ENCODE results near the gene HIRIP3. TPM values are rescaled to one million over a fixed set of nuclear protein-coding genes. Genes with fewer than 3 reads are reported as not detected.

The HIRIP3 gene
- total RNA-seq, 2 donors from 2014 or later = 10.8 to 22.4 TPM

- H3K27ac ChIP-seq = no peak overlapping the region
- H3K4me3 ChIP-seq = no peak overlapping the region
- H3K4me1 ChIP-seq (replicated peaks) = no peaks in the 10 kb centered on the region
- TF ChIP-seq POLR2AphosphoS5 (IDR thresholded peaks at IDR 0.05) (no peak), POLR2A (IDR thresholded peaks at IDR 0.05) (no peak)
- TF ChIP-seq, protein P1, sequence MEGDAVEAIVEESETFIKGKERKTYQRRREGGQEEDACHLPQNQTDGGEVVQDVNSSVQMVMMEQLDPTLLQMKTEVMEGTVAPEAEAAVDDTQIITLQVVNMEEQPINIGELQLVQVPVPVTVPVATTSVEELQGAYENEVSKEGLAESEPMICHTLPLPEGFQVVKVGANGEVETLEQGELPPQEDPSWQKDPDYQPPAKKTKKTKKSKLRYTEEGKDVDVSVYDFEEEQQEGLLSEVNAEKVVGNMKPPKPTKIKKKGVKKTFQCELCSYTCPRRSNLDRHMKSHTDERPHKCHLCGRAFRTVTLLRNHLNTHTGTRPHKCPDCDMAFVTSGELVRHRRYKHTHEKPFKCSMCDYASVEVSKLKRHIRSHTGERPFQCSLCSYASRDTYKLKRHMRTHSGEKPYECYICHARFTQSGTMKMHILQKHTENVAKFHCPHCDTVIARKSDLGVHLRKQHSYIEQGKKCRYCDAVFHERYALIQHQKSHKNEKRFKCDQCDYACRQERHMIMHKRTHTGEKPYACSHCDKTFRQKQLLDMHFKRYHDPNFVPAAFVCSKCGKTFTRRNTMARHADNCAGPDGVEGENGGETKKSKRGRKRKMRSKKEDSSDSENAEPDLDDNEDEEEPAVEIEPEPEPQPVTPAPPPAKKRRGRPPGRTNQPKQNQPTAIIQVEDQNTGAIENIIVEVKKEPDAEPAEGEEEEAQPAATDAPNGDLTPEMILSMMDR (IDR thresholded peaks at IDR 0.05) = no peak
- H3K27me3 ChIP-seq (replicated peaks; ENCODE audit: insufficient read depth) = no peaks in the 10 kb centered on the region
- intact Hi-C loops (cut with DNase I) = no loop called here
- 93% methylated on average over 26 of the region's 35 CpGs for WGBS
- no peaks in the 10 kb centered on the region for H3K9me3 ChIP-seq
- H3K36me3 ChIP-seq = peaks cover 43 to 48% of the 10 kb centered on the region in 2 donors
- no peak for DNase-seq (ENCODE audit: low spot score)
These were observed 7.9 kb downstream of the HIRIP3 start for GRCh38 chr16:29987371-29988085.

GRCh38 chr16:29986931-29987330 is 8.5 kb downstream of the HIRIP3 start:
- H3K4me3 ChIP-seq = no peak overlapping the region
- WGBS = 93% methylated on average over 4 of the region's 5 CpGs
- no peaks in the 10 kb centered on the region for H3K27me3 ChIP-seq (replicated peaks; ENCODE audit: insufficient read depth)
- intact Hi-C loops (cut with DNase I) = no loop called here
- H3K27ac ChIP-seq = no peak overlapping the region
- H3K36me3 ChIP-seq = peaks cover 43 to 53% of the 10 kb centered on the region in 2 donors
- TF ChIP-seq POLR2A (IDR thresholded peaks at IDR 0.05) (no peak), POLR2AphosphoS5 (IDR thresholded peaks at IDR 0.05) (no peak)
- TF ChIP-seq, protein P1 (IDR thresholded peaks at IDR 0.05) = no peak
- no peaks in the 10 kb centered on the region for H3K4me1 ChIP-seq (replicated peaks)
- no peaks in the 10 kb centered on the region for H3K9me3 ChIP-seq
- DNase-seq (ENCODE audit: low spot score) = no peak

GRCh38 chr16:29986231-29986630 is 9.2 kb downstream of the HIRIP3 start:
- DNase-seq (ENCODE audit: low spot score) = no peak
- intact Hi-C loops (cut with DNase I) = no loop called here

DNA sequence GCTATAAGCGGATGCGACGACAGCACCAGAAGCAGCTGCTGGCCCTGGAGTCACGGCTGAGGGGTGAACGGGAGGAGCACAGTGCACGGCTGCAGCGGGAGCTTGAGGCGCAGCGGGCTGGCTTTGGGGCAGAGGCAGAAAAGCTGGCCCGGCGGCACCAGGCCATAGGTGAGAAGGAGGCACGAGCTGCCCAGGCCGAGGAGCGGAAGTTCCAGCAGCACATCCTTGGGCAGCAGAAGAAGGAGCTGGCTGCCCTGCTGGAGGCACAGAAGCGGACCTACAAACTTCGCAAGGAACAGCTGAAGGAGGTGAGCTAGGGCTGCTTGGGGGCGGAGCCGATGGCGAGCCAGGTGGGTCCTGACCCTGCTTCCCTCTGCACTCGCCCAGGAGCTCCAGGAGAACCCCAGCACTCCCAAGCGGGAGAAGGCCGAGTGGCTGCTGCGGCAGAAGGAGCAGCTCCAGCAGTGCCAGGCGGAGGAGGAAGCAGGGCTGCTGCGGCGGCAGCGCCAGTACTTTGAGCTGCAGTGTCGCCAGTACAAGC is 10.1 kb downstream of the HIRIP3 start:
- no peak overlapping the region for H3K27ac ChIP-seq
- DNase-seq (ENCODE audit: low spot score) = no peak
- H3K4me3 ChIP-seq = no peak overlapping the region
- H3K4me1 ChIP-seq (replicated peaks) = no peaks in the 10 kb centered on the region
- H3K36me3 ChIP-seq = peaks cover 43 to 55% of the 10 kb centered on the region in 2 donors
- intact Hi-C loops (cut with DNase I) = no loop called here
- no peaks in the 10 kb centered on the region for H3K27me3 ChIP-seq (replicated peaks; ENCODE audit: insufficient read depth)
- 92% methylated on average over 28 of the region's 28 CpGs for WGBS
- no peaks in the 10 kb centered on the region for H3K9me3 ChIP-seq
- TF ChIP-seq POLR2AphosphoS5 (IDR thresholded peaks at IDR 0.05) (no peak), POLR2A (IDR thresholded peaks at IDR 0.05) (no peak)
- TF ChIP-seq, protein P1 (IDR thresholded peaks at IDR 0.05) = no peak

More at GRCh38 chr16:29986231-29986630, 9.2 kb downstream of the HIRIP3 start:
- Histone ChIP-seq H3K27ac (no peak overlapping the region), H3K27me3 (replicated peaks; ENCODE audit: insufficient read depth) (no peaks in the 10 kb centered on the region), H3K4me1 (replicated peaks) (no peaks in the 10 kb centered on the region), H3K9me3 (no peaks in the 10 kb centered on the region), H3K4me3 (no peak overlapping the region), H3K36me3 (peaks cover 43 to 53% of the 10 kb centered on the region in 2 donors)
- WGBS = 91% methylated on average over 20 of the region's 20 CpGs
- TF ChIP-seq POLR2AphosphoS5 (IDR thresholded peaks at IDR 0.05) = no peak
- TF ChIP-seq, protein P1 (IDR thresholded peaks at IDR 0.05) = no peak
- no peak for TF ChIP-seq POLR2A (IDR thresholded peaks at IDR 0.05)

- WGBS = 91% methylated on average over 5 of the region's 5 CpGs
- no peaks in the 10 kb centered on the region for H3K27me3 ChIP-seq (replicated peaks; ENCODE audit: insufficient read depth)
- H3K27ac ChIP-seq = no peak overlapping the region
- intact Hi-C loops (cut with DNase I) = no loop called here
- H3K36me3 ChIP-seq = peaks cover 43 to 59% of the 10 kb centered on the region in 2 donors
- DNase-seq (ENCODE audit: low spot score) = no peak
- H3K9me3 ChIP-seq = no peaks in the 10 kb centered on the region
- H3K4me3 ChIP-seq = no peak overlapping the region
- H3K4me1 ChIP-seq (replicated peaks) = no peaks in the 10 kb centered on the region
- TF ChIP-seq POLR2A (IDR thresholded peaks at IDR 0.05) = no peak
- TF ChIP-seq, protein P1 (IDR thresholded peaks at IDR 0.05) = no peak
- TF ChIP-seq POLR2AphosphoS5 (IDR thresholded peaks at IDR 0.05) = no peak
These were observed 10.7 kb downstream of the HIRIP3 start for GRCh38 chr16:29984764-29985147.
